ENCODE data around the gene PXK.
"Not testable (repeated sequence)": the region's sequence is repeated elsewhere in the genome, so short reads cannot be mapped to it uniquely, and the experiment has no call there.

The PXK gene

GRCh38 chr3:58332575-58333188 lies at the start of gene PXK:
Gene PXK (plus strand): TSS chr3:58332892. CDS start chr3:58332989, 97 bp downstream.
- Histone ChIP-seq H3K27me3 (ENCODE audit: control insufficient read depth, insufficient read depth, low read length) (peaks cover 13% of the 10 kb centered on the region), H3K9me3 (ENCODE audit: control insufficient read depth, insufficient read depth, low read depth, low read length) (no peaks in the 10 kb centered on the region), H3K27ac (ENCODE audit: low read depth, low read length) (no peak within 1 kb of the TSS), H3K4me3 (ENCODE audit: low read depth, low read length) (peak within 1 kb of the TSS; percentile 69), H3K9ac (ENCODE audit: low read length) (peak within 1 kb of the TSS; percentile 45), H3K4me1 (ENCODE audit: control insufficient read depth, insufficient read depth, low read length) (peaks cover 11% of the 10 kb centered on the region; the same call in 1 of the 2 replicates), H3K36me3 (ENCODE audit: control insufficient read depth, insufficient read depth, low read length) (no peaks in the 10 kb centered on the region)

- Histone ChIP-seq H3K9me3 (ENCODE audit: control insufficient read depth, insufficient read depth, low read depth, low read length) (no peaks in the 10 kb centered on the region), H3K27me3 (ENCODE audit: control insufficient read depth, insufficient read depth, low read length) (no peaks in the 10 kb centered on the region), H3K4me3 (ENCODE audit: low read depth, low read length) (no peak overlapping the region), H3K9ac (ENCODE audit: low read length) (no peak overlapping the region), H3K27ac (ENCODE audit: low read depth, low read length) (no peak overlapping the region), H3K36me3 (ENCODE audit: control insufficient read depth, insufficient read depth, low read length) (peaks cover 3% of the 10 kb centered on the region; the same call in 1 of the 2 replicates), H3K4me1 (ENCODE audit: control insufficient read depth, insufficient read depth, low read length) (peaks cover 5% of the 10 kb centered on the region; the same call in 1 of the 2 replicates)
Measured at GRCh38 chr3:58285334-58285733, 47.4 kb upstream of the PXK start.

GRCh38 chr3:58287354-58287753 lies 45.3 kb upstream of the PXK start:
- no peaks in the 10 kb centered on the region for H3K36me3 ChIP-seq (ENCODE audit: control insufficient read depth, insufficient read depth, low read length)
- no peaks in the 10 kb centered on the region for H3K27me3 ChIP-seq (ENCODE audit: control insufficient read depth, insufficient read depth, low read length)
- H3K4me1 ChIP-seq (ENCODE audit: control insufficient read depth, insufficient read depth, low read length): no peaks in the 10 kb centered on the region
- H3K9me3 ChIP-seq (ENCODE audit: control insufficient read depth, insufficient read depth, low read depth, low read length): peaks cover 5% of the 10 kb centered on the region
- no peak overlapping the region for H3K4me3 ChIP-seq (ENCODE audit: low read depth, low read length)
- no peak overlapping the region for H3K27ac ChIP-seq (ENCODE audit: low read depth, low read length)
- H3K9ac ChIP-seq (ENCODE audit: low read length): no peak overlapping the region

GRCh38 chr3:58288011-58288728 lies 44.5 kb upstream of the PXK start:
- Histone ChIP-seq H3K4me1 (ENCODE audit: control insufficient read depth, insufficient read depth, low read length) (no peaks in the 10 kb centered on the region), H3K4me3 (ENCODE audit: low read depth, low read length) (no peak overlapping the region), H3K9ac (ENCODE audit: low read length) (no peak overlapping the region), H3K9me3 (ENCODE audit: control insufficient read depth, insufficient read depth, low read depth, low read length) (peaks cover 5% of the 10 kb centered on the region), H3K27ac (ENCODE audit: low read depth, low read length) (no peak overlapping the region), H3K27me3 (ENCODE audit: control insufficient read depth, insufficient read depth, low read length) (no peaks in the 10 kb centered on the region), H3K36me3 (ENCODE audit: control insufficient read depth, insufficient read depth, low read length) (no peaks in the 10 kb centered on the region)

GRCh38 chr3:58288964-58289613 lies 43.6 kb upstream of the PXK start:
- H3K9ac ChIP-seq (ENCODE audit: low read length); H3K4me3 ChIP-seq (ENCODE audit: low read depth, low read length); H3K27ac ChIP-seq (ENCODE audit: low read depth, low read length); H3K36me3 ChIP-seq (ENCODE audit: control insufficient read depth, insufficient read depth, low read length); H3K9me3 ChIP-seq (ENCODE audit: control insufficient read depth, insufficient read depth, low read depth, low read length); H3K4me1 ChIP-seq (ENCODE audit: control insufficient read depth, insufficient read depth, low read length); H3K27me3 ChIP-seq (ENCODE audit: control insufficient read depth, insufficient read depth, low read length): not testable (repeated sequence)

GRCh38 chr3:58290446-58290845 lies 42.2 kb upstream of the PXK start:
- H3K9ac ChIP-seq (ENCODE audit: low read length); H3K36me3 ChIP-seq (ENCODE audit: control insufficient read depth, insufficient read depth, low read length); H3K4me3 ChIP-seq (ENCODE audit: low read depth, low read length); H3K4me1 ChIP-seq (ENCODE audit: control insufficient read depth, insufficient read depth, low read length); H3K27ac ChIP-seq (ENCODE audit: low read depth, low read length); H3K9me3 ChIP-seq (ENCODE audit: control insufficient read depth, insufficient read depth, low read depth, low read length); H3K27me3 ChIP-seq (ENCODE audit: control insufficient read depth, insufficient read depth, low read length): not testable (repeated sequence)

GRCh38 chr3:58291671-58292338 lies 40.9 kb upstream of the PXK start:
- Histone ChIP-seq H3K9me3 (ENCODE audit: control insufficient read depth, insufficient read depth, low read depth, low read length) (peaks cover 5% of the 10 kb centered on the region), H3K4me1 (ENCODE audit: control insufficient read depth, insufficient read depth, low read length) (peaks cover 3% of the 10 kb centered on the region; the same call in 1 of the 2 replicates), H3K27me3 (ENCODE audit: control insufficient read depth, insufficient read depth, low read length) (no peaks in the 10 kb centered on the region), H3K9ac (ENCODE audit: low read length) (no peak overlapping the region), H3K27ac (ENCODE audit: low read depth, low read length) (no peak overlapping the region), H3K4me3 (ENCODE audit: low read depth, low read length) (no peak overlapping the region), H3K36me3 (ENCODE audit: control insufficient read depth, insufficient read depth, low read length) (no peaks in the 10 kb centered on the region; the same call in 1 of the 2 replicates)

GRCh38 chr3:58292866-58293265 lies 39.8 kb upstream of the PXK start:
- H3K4me1 ChIP-seq (ENCODE audit: control insufficient read depth, insufficient read depth, low read length): peaks cover 3% of the 10 kb centered on the region; the same call in 1 of the 2 replicates
- H3K27ac ChIP-seq (ENCODE audit: low read depth, low read length): no peak overlapping the region

GRCh38 chr3:58293516-58293915 lies 39.2 kb upstream of the PXK start:
- Histone ChIP-seq H3K9ac (ENCODE audit: low read length) (no peak overlapping the region), H3K4me3 (ENCODE audit: low read depth, low read length) (no peak overlapping the region), H3K27me3 (ENCODE audit: control insufficient read depth, insufficient read depth, low read length) (no peaks in the 10 kb centered on the region), H3K4me1 (ENCODE audit: control insufficient read depth, insufficient read depth, low read length) (peaks cover 3% of the 10 kb centered on the region; the same call in 1 of the 2 replicates), H3K27ac (ENCODE audit: low read depth, low read length) (no peak overlapping the region), H3K9me3 (ENCODE audit: control insufficient read depth, insufficient read depth, low read depth, low read length) (peaks cover 5% of the 10 kb centered on the region), H3K36me3 (ENCODE audit: control insufficient read depth, insufficient read depth, low read length) (no peaks in the 10 kb centered on the region; the same call in 1 of the 2 replicates)

More at GRCh38 chr3:58292866-58293265, 39.8 kb upstream of the PXK start:
- Histone ChIP-seq H3K9ac (ENCODE audit: low read length) (no peak overlapping the region), H3K9me3 (ENCODE audit: control insufficient read depth, insufficient read depth, low read depth, low read length) (peaks cover 5% of the 10 kb centered on the region), H3K36me3 (ENCODE audit: control insufficient read depth, insufficient read depth, low read length) (no peaks in the 10 kb centered on the region; the same call in 1 of the 2 replicates), H3K4me3 (ENCODE audit: low read depth, low read length) (no peak overlapping the region), H3K27me3 (ENCODE audit: control insufficient read depth, insufficient read depth, low read length) (no peaks in the 10 kb centered on the region)

GRCh38 chr3:58296269-58296668 lies 36.4 kb upstream of the PXK start:
- no peak overlapping the region for H3K4me3 ChIP-seq (ENCODE audit: low read depth, low read length)
- no peaks in the 10 kb centered on the region; the same call in 1 of the 2 replicates for H3K36me3 ChIP-seq (ENCODE audit: control insufficient read depth, insufficient read depth, low read length)
- H3K9ac ChIP-seq (ENCODE audit: low read length): no peak overlapping the region
- H3K4me1 ChIP-seq (ENCODE audit: control insufficient read depth, insufficient read depth, low read length): peaks cover 3% of the 10 kb centered on the region; the same call in 1 of the 2 replicates
- H3K9me3 ChIP-seq (ENCODE audit: control insufficient read depth, insufficient read depth, low read depth, low read length): peaks cover 4% of the 10 kb centered on the region
- H3K27me3 ChIP-seq (ENCODE audit: control insufficient read depth, insufficient read depth, low read length): no peaks in the 10 kb centered on the region
- no peak overlapping the region for H3K27ac ChIP-seq (ENCODE audit: low read depth, low read length)
